Cardiac fibroblast (primary cell): ENCODE results near the gene CLDN24.

Experiments
- DNase-seq, 2 donors: peaks; one replicate each; pipeline versions ENCODE4 v3.0.0 to v3.0.0-alpha.2; 2010; ENCODE audit warnings: low read depth in 2 of 2
- H3K4me3 ChIP-seq, 2 donors: replicated peaks in 1 of 2; 1 replicate in 1 of 2; 2 replicates in 1 of 2; pipeline ENCODE4 v1.5.1; 2011; ENCODE audit warnings: low read depth in 2 of 2, low read length in 2 of 2, mild to moderate bottlenecking in 2 of 2, moderate library complexity in 1 of 2
- CTCF ChIP-seq: IDR thresholded peaks from one replicate; pipeline ENCODE4 v1.5.1; 2011; ENCODE audit warnings: low read depth, mild to moderate bottlenecking, low read length, inconsistent platforms

The CLDN24 gene

GRCh38 chr4:183284258-183284785 is 37.9 kb downstream of the CLDN24 start:
- TF ChIP-seq CTCF = no peak
- no peak for DNase-seq
- no peak overlapping the region for H3K4me3 ChIP-seq

- no peak overlapping the region for H3K4me3 ChIP-seq
- TF ChIP-seq CTCF = no peak
- no peak for DNase-seq
Measured at GRCh38 chr4:183276106-183276505, 46.1 kb downstream of the CLDN24 start.

- no peak for TF ChIP-seq CTCF
- no peak for DNase-seq
- no peak overlapping the region for H3K4me3 ChIP-seq
Measured at GRCh38 chr4:183272384-183272783, 49.8 kb downstream of the CLDN24 start.
